Endothelial cell of umbilical vein (primary cell): ENCODE results near the gene ALDH1L1. TPM values are rescaled to one million over a fixed set of nuclear protein-coding genes. Genes with fewer than 3 reads are reported as not detected.

Source experiments
- BruUV-seq: library from RNA; stranded (reverse); fragments of 400-500 nt; replicated peaks from 2 replicates; lab custom pipeline; 2021; lab: Mats Ljungman, UMichigan
- CTCF ChIA-PET: fragments of 300-600, 350-600 bp; sonication (Branson Sonifier 250); formaldehyde crosslinking; loops from one replicate; lab custom pipeline; 2021; ENCODE audit warnings: antibody characterized with exemption, inconsistent platforms; lab: Charles Lee
- POLR2A ChIA-PET: fragments of 300-600, 350-600 bp; sonication (Branson Sonifier 250); formaldehyde crosslinking; loops from one replicate; lab custom pipeline; 2021; ENCODE audit warnings: antibody characterized with exemption, inconsistent platforms; lab: Charles Lee
- DNase-seq: peaks from one replicate; pipeline ENCODE4 v3.0.0-alpha.2; 2011; ENCODE audit warnings: low read depth, low spot score
- FAIRE-seq: peaks from 2 replicates; lab custom pipeline; 2011; peaks lifted over from hg19 to GRCh38; lab: Jason Lieb, UNC
- H2AFZ ChIP-seq: 2 replicates; pipeline ENCODE4 v1.6.0; 2012; ENCODE audit warnings: low read depth, low read length, control low read depth, inconsistent platforms
- H3K27ac ChIP-seq: 2 replicates; pipeline ENCODE4 v1.5.1; 2011; ENCODE audit warnings: low read depth, mild to moderate bottlenecking, control low read depth, low read length, moderate library complexity; ENCODE audit not compliant: insufficient read depth
- H3K27me3 ChIP-seq, 2 experiments: 2 replicates each; pipeline versions ENCODE4 v1.6.0 to v1.6.1; 2011; ENCODE audit warnings: low read length in 2 of 2, mixed read lengths in 1 of 2; ENCODE audit not compliant: control insufficient read depth in 2 of 2, insufficient read depth in 2 of 2
- H3K36me3 ChIP-seq, 2 experiments: 2 replicates in 1 of 2; 3 replicates in 1 of 2; pipeline ENCODE4 v1.5.1; 2011; ENCODE audit warnings: low read length in 2 of 2, mild to moderate bottlenecking in 1 of 2, moderate library complexity in 1 of 2; ENCODE audit not compliant: control insufficient read depth in 2 of 2, insufficient read depth in 2 of 2; ENCODE audit errors: extremely low read depth in 1 of 2
- H3K4me1 ChIP-seq: 3 replicates; pipeline ENCODE4 v1.5.1; 2011; ENCODE audit warnings: mild to moderate bottlenecking, low read length; ENCODE audit not compliant: control insufficient read depth, insufficient read depth; ENCODE audit errors: extremely low read depth
- H3K4me2 ChIP-seq: 2 replicates; pipeline ENCODE4 v1.6.1; 2011; ENCODE audit warnings: low read length, control low read depth, mixed read lengths; ENCODE audit not compliant: insufficient read depth
- H3K4me3 ChIP-seq, 3 experiments: fragments of 200-600 bp in 1 of 3; sonication (generic), shearing (Covaris generic) in 1 of 3; replicated peaks in 1 of 3; 2 replicates each; pipeline ENCODE4 v1.5.1; 2011 to 2016; ENCODE audit warnings: control low read depth in 3 of 3, low read length in 3 of 3, mild to moderate bottlenecking in 2 of 3, inconsistent platforms in 1 of 3, low read depth in 1 of 3, moderate library complexity in 1 of 3; ENCODE audit not compliant: insufficient read depth in 1 of 3
- H3K79me2 ChIP-seq: 2 replicates; pipeline ENCODE4 v1.6.0; 2012; ENCODE audit warnings: low read length, inconsistent platforms; ENCODE audit not compliant: control insufficient read depth, insufficient read depth
- H3K9ac ChIP-seq: replicated peaks from 2 replicates; pipeline ENCODE3; 2011; ENCODE audit warnings: low read length, control low read depth; ENCODE audit not compliant: insufficient read depth; ENCODE audit errors: extremely low read depth
- H3K9me1 ChIP-seq: replicated peaks from 3 replicates; pipeline ENCODE4 v1.6.0; 2011; ENCODE audit warnings: mild to moderate bottlenecking, low read length; ENCODE audit not compliant: control insufficient read depth, insufficient read depth; ENCODE audit errors: extremely low read depth
- H3K9me3 ChIP-seq: replicated peaks from 2 replicates; pipeline ENCODE4 v1.5.1; 2012; ENCODE audit warnings: low read length, inconsistent platforms; ENCODE audit not compliant: control insufficient read depth, insufficient read depth
- H4K20me1 ChIP-seq: replicated peaks from 2 replicates; pipeline ENCODE3; 2011; ENCODE audit warnings: mild to moderate bottlenecking, low read length; ENCODE audit not compliant: control insufficient read depth, insufficient read depth; ENCODE audit errors: extremely low read depth
- CTCF ChIP-seq, 2 donors: IDR thresholded peaks; 1 replicate in 1 of 2; 2 replicates in 1 of 2; pipeline ENCODE4 v1.5.1; 2011; ENCODE audit warnings: low read length in 2 of 2, mild to moderate bottlenecking in 2 of 2, moderate library complexity in 2 of 2, control low read depth in 1 of 2, inconsistent platforms in 1 of 2, low read depth in 1 of 2; ENCODE audit not compliant: insufficient read depth in 1 of 2; ENCODE audit errors: extremely low read depth in 1 of 2
- EZH2 ChIP-seq: IDR thresholded peaks from 2 replicates; pipeline ENCODE4 v1.6.1; 2012; ENCODE audit warnings: borderline replicate concordance, low read depth, mild to moderate bottlenecking, moderate library complexity, low read length, inconsistent platforms; ENCODE audit not compliant: severe bottlenecking
- FOS ChIP-seq: IDR thresholded peaks from 2 replicates; pipeline ENCODE4 v1.6.1; 2011; ENCODE audit warnings: mild to moderate bottlenecking, low read length, moderate library complexity, borderline replicate concordance; ENCODE audit not compliant: insufficient read depth
- GATA2 ChIP-seq: IDR thresholded peaks from 2 replicates; pipeline ENCODE4 v1.7.0; 2011; ENCODE audit warnings: low read depth, mild to moderate bottlenecking, moderate library complexity, mixed read lengths, low read length; ENCODE audit not compliant: insufficient read length, insufficient read depth
- JUN ChIP-seq: IDR thresholded peaks from 2 replicates; pipeline ENCODE4 v1.6.1; 2011; ENCODE audit warnings: borderline replicate concordance, low read depth; ENCODE audit not compliant: insufficient read length, insufficient read depth
- MAX ChIP-seq: IDR thresholded peaks from 2 replicates; pipeline ENCODE4 v1.6.1; 2011; ENCODE audit not compliant: insufficient read depth, insufficient read length
- MYC ChIP-seq: IDR thresholded peaks from one replicate; pipeline ENCODE4 v1.6.1; 2011; ENCODE audit warnings: mild to moderate bottlenecking, low read depth, low read length
- POLR2A ChIP-seq: IDR thresholded peaks from 2 replicates; pipeline ENCODE4 v1.6.1; 2012; ENCODE audit warnings: low read depth, mild to moderate bottlenecking, control low read depth, low read length
- POLR2AphosphoS5 ChIP-seq: IDR thresholded peaks from 2 replicates; pipeline ENCODE4 v1.6.1; 2012; ENCODE audit warnings: low read depth, mild to moderate bottlenecking, control low read depth, low read length, moderate library complexity; ENCODE audit not compliant: insufficient read depth
- dilution Hi-C: fragments of 300-500 bp; cut with MboI; formaldehyde crosslinking; loops from one replicate; pipeline ENCODE4 v1.15.0; 2019; ENCODE audit warnings: low sequenced_read_pairs; ENCODE audit not compliant: extremely low pct_ligation_motif_present
- intact Hi-C: fragments of 100-400 bp; cut with micrococcal nuclease; formaldehyde crosslinking; loops from one replicate; pipeline ENCODE4 v1.10.0; 2022
- polyA plus RNA-seq, 4 experiments: library from polyadenylated mRNA; depleted of rRNA in 3 of 4; stranded (reverse) in 3 of 4; unstranded in 1 of 4; fragments of >200 nt; gene quantifications; 2 replicates each; pipeline versions ENCODE4 v1.2.1 to v1.2.3, GENCODE V29; 2011 to 2012; ENCODE audit warnings: missing spikeins in 1 of 4
- total RNA-seq: library from RNA; stranded (reverse); gene quantifications from 2 replicates; pipeline ENCODE4 v1.2.3, GENCODE V29; 2021

The ALDH1L1 gene
- total and polyA plus RNA-seq, 2 donors (not counting 3 experiments of a cell fraction or from before 2014, with no cell fraction given) = not detected

GRCh38 chr3:126167566-126167965 is 12.8 kb downstream of the ALDH1L1 start:
- Histone ChIP-seq H3K9ac (no peak overlapping the region), H3K27ac (no peak overlapping the region), H3K27me3 (peaks cover 4 to 19% of the 10 kb centered on the region in 2 experiments), H3K4me3 (no peak overlapping the region), H4K20me1 (no peaks in the 10 kb centered on the region), H3K9me1 (no peaks in the 10 kb centered on the region), H2AFZ (no peak overlapping the region), H3K79me2 (no peaks in the 10 kb centered on the region), H3K36me3 (no peaks in the 10 kb centered on the region), H3K9me3 (no peaks in the 10 kb centered on the region), H3K4me2 (no peak overlapping the region), H3K4me1 (no peaks in the 10 kb centered on the region)
- no peak for DNase-seq
- POLR2A ChIA-PET = no interaction called here
- BruUV-seq = no TSS peak
- TF ChIP-seq CTCF (IDR thresholded peaks at IDR 0.05; ENCODE audit: extremely low read depth in 1 of 2, insufficient read depth in 1 of 2, low read depth in 1 of 2, low read length in 2 of 2) = no peak
- no peak for TF ChIP-seq POLR2AphosphoS5
- TF ChIP-seq JUN = no peak
- no peak for TF ChIP-seq GATA2
- TF ChIP-seq MAX = no peak
- no peak for TF ChIP-seq MYC
- no peak for TF ChIP-seq EZH2
- no peak for TF ChIP-seq POLR2A
- no peak for TF ChIP-seq FOS
- intact Hi-C loops = no loop called here
- no peak for FAIRE-seq
- dilution Hi-C loops = no loop called here
- CTCF ChIA-PET = interaction anchor here (1.0 kb wide), 1 partner anchor 16 kb away, joined by 3 read pairs; no protein-coding TSS in a partner anchor
